Activated CD4-positive, alpha-beta T cell treated with anti-CD3 and anti-CD28 coated beads, Interleukin-2, amount 50 U/mL, for 1 hour (primary cell): ENCODE measurements around the gene B4GALNT4.
"Not testable (repeated sequence)": the region's sequence is repeated elsewhere in the genome, so short reads cannot be mapped to it uniquely, and the experiment has no call there.

Source experiments
- DNase-seq: peaks from one replicate; pipeline ENCODE4 v3.0.0-alpha.2; 2020

The B4GALNT4 gene, protein sequence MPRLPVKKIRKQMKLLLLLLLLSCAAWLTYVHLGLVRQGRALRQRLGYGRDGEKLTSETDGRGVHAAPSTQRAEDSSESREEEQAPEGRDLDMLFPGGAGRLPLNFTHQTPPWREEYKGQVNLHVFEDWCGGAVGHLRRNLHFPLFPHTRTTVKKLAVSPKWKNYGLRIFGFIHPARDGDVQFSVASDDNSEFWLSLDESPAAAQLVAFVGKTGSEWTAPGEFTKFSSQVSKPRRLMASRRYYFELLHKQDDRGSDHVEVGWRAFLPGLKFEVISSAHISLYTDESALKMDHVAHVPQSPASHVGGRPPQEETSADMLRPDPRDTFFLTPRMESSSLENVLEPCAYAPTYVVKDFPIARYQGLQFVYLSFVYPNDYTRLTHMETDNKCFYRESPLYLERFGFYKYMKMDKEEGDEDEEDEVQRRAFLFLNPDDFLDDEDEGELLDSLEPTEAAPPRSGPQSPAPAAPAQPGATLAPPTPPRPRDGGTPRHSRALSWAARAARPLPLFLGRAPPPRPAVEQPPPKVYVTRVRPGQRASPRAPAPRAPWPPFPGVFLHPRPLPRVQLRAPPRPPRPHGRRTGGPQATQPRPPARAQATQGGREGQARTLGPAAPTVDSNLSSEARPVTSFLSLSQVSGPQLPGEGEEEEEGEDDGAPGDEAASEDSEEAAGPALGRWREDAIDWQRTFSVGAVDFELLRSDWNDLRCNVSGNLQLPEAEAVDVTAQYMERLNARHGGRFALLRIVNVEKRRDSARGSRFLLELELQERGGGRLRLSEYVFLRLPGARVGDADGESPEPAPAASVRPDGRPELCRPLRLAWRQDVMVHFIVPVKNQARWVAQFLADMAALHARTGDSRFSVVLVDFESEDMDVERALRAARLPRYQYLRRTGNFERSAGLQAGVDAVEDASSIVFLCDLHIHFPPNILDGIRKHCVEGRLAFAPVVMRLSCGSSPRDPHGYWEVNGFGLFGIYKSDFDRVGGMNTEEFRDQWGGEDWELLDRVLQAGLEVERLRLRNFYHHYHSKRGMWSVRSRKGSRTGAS

DNA sequence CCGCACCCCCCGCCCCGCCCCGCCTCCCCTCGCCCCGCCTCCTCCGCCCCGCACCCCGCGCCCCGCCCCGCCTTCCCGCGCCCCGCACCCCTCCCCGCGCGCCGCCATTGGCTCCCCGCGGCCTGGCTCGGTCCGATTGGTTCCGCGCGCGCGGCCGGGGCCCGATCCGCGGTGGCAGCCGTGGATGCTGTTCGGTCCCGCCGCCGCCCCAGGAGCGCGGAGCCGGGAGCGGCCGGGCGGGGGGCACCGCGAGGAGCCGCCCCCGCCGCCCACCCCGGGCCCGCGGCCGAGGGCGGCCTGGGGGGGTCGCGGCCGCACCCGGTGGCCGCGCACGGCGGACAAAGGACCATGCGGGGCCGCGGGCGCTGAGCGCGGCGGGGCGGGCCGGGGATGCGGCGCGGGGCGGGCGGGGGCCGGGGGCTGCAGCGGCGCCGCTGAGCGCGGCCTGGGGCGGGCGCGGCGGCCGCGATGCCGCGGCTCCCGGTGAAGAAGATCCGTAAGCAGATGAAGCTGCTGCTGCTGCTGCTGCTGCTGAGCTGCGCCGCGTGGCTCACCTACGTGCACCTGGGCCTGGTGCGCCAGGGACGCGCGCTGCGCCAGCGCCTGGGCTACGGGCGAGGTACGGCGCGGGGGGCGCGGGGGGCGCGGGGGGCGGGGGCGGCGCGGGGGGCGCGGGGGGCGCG lies at the start of gene B4GALNT4:
B4GALNT4 (plus strand) TSS at position 164 of the 683 bp plus-strand sequence; CDS start at position 469, 305 bp downstream.
- peak; percentile 37 for DNase-seq

DNA sequence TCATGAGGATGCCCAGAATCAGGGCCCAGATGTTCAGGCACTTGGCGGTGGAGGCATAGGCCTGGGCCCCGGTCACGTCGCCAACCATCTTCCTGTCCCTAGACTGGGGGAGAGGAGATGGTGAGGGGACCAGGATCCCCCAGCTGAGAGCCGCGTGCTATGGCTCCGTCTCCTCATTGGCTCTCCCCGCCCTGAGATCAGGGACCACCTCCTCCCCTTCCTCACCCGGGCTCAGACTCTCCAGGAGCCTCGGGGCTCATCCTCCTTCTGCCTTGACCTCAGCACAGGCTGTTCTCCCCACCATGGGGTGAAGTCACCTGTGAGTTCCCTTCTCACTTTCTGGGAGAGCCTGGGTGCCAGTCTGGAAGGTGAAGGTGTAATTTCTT lies 49.4 kb upstream of the B4GALNT4 start:
- not testable (repeated sequence) for DNase-seq

DNA sequence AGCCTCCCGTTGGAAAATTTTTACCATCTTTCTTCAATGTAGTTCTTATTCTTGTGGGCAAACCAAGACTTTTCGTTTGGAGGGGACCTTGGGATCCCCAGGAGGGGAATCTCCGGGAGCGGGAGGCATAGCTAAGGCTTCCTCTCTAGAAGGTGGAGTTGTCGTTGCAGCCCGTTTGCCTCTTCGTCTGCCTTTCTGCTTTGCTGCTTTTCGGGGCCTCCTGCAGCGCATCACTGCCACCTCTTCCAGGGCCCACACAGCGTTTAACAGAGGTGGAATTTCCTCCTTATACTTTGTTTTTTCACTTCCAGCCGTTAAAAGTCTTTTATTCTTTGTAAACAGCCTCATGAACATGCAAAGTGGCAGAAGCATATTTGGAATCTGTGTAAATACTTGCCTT lies 45.1 kb upstream of the B4GALNT4 start:
- no peak for DNase-seq

DNA sequence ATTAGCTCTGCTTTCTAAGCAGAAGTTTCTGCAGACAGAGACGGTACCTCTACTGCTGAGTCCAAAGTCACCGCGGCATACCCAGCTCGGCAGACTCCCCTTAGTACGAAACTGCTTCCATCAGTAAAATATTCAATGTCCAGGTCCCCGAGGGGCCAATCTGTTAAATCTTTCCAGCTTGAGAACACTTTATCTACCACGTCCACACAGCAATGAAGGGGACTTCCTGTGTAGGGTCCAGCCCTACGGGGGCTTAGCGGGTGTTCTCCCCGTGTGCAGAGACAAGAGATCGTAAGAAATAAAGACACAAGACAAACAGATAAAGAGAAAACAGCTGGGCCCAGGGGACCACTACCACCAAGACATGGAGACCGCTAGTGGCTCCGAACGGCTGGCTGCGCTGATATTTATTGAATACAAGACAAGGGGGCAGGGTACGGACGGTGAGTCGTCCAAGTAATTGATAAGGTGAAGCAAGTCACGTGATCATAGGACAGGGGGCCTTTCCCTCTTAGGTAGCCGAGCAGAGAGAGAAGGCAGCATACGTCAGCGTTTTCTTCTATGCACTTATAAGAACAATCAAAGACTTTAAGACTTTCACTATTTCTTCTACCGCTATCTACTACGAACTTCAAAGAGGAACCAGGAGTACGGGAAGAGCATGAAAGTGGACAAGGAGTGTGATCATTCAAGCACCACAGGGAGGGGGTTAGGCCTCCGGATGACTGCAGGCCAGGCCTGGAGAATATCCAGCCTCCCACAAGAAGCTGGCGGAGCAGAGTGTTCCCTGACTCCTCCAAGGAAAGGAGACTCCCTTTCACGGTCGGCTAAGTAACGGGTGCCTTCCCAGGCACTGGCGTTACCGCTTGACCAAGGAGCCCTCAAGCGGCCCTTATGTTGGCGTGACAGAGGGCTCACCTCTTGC lies 44.4 kb upstream of the B4GALNT4 start:
- not testable (repeated sequence) for DNase-seq

DNA sequence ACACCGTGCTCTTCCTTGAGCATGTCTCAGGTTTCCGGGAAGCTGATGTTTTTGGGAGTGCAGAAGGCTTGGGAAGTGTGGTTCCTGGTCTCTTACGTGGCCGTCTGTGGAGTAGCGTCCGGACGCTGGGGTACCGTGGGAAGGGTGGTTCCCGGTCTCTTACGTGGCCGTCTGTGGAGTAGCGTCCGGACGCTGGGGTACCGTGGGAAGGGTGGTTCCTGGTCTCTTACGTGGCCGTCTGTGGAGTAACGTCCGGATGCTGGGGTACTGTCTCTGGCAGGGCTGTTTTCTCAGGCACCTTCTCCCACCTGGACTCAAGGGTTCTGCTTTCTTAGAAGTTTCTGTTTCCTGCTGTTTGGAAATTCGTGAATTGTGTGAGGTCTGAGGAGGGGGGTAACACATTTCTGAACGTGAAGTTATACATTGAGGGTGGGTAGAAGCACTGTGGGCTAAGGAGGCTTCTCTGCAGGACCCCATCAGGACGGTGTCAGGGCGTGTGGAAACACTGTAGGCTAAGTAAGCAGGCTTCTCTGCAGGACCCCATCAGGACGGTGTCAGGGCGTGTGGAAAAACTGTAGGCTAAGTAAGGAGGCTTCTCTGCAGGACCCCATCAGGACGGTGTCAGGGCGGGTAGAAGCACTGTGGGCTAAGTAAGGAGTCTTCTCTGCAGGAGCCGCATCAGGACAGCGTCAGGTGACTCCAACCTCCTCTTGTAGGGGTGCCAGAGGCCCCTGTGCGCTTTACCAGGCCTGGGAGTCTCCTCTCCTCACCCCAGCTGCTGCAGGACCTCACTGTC lies 43.3 kb upstream of the B4GALNT4 start:
- no peak for DNase-seq

DNA sequence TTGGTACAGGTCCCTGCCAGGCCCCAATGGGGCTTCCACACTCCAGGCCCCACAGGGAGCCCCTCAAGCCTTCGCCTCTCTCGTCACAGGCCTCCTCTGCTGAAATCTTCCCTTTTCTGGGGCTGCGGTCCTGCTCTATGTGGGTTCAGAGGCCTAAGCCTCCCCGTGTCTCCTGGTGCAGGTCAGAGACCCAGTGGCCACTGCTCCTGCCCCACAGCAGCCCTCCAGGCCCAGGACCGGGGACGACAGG lies 42.8 kb upstream of the B4GALNT4 start:
- DNase-seq: no peak

DNA sequence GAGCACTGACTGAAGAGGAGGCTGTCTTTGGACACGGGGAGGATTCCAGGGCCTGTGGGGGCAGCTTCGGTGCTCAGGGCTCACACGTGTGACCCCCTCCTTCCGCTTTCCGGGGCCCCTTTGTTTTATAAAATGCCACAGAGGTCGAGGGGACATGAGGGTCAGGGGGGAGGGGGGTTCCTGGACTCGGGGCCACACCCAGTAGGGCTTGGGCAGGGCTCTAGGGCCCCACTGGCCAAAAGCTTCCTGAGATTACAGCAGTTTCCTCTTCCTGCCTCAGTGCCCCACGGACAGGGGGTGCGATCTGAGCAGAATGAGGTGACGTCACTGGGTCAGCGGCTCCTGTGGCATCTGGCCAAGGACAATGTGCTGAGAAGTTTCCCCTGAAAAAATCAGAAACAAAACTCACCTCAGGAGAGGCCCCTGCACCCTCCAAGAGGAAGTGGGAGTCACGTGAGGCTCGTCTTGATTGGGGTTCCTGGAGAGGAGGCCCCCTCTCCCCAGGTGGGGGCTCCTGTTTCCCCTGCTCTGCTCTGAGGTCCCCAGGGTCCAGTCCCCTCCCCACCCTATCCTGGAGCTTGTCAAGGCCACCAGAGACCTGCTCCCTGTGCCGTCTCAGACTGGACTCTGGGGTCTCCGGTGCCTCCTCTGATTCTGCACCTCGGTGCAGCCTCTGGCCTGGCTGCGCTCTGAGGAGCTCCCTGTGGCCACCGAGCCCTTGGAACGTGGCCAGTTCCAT lies 42.3 kb upstream of the B4GALNT4 start:
- peak; percentile 57 for DNase-seq

DNA sequence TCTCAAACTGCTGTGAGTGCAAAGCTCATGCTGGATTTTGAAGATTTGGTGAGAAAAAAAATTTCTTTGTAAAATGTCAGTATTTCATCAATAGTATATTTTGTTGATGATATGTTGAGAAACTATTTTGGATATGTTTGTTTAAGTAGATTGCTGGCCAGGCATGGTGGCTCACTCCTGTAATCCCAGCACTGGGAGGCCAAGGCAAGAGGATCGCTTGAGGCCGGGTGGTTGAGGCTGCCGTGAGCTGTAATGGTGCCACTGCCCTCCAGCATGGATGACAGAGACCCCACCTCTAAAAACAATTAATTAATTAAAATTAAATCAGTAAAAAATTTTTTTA lies 41.7 kb upstream of the B4GALNT4 start:
- DNase-seq: no peak

DNA sequence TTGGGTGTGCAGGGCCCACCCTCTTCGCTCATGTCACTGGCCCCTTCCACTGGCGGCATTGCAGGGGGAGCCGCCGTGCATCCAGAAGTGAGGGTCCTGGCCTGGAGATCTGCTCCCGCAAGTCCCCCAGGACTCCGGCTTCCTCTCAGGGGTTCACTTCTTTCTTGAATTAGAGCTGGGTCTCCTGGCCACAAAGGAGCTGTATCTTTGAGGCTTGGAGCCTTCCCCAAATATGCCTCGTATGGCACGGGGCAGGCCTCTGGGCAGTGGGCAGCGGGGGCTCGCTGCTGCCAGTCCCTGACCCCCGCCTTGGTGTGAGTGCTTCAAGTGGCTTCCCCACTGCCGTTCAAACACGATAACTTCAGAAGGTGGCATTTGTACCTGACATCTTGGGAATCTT lies 41.3 kb upstream of the B4GALNT4 start:
- DNase-seq: no peak

DNA sequence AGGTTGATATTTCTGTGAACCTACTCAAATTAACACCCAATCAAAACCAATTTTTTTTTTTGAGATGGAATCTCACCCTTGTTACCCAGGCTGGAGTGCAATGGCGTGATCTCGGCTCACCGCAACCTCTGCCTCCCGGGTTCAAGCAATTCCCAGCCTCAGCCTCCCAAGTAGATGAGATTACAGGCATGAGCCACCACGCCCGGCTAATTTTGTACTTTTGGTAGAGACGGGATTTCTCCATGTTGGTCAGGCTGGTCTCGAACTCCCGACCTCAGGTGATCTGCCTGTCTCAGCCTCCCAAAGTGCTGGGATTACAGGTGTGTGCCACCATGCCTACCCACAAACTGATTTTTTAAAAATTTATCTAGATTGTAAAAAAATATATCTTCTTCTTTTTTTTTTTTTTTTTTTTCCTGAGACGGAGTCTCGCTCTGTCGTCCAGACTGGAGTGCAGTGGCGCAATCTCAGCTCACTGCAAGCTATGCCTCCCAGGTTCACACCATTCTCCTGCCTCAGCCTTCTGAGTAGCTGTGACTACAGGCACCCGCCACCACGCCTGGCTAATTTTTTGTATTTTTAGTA lies 40.7 kb upstream of the B4GALNT4 start:
- not testable (repeated sequence) for DNase-seq

DNA sequence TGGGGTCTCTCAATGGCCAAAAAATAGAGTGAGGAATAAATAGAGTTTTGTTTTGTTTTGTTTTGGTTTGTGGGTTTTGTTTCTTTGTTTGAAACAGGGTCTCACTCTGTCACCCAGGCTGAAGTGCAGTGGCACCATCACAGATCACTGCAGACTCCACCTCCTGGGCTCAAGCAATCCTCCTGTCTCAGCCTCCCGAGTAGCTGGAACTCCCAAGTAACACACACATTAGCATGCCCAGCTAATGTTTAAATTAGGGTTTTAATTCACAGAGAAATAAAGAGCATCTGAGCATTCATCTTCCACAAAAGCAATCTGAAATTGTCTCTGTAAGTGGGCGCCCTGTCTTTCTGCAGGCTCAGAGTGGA lies 39.4 kb upstream of the B4GALNT4 start:
- DNase-seq: no peak

DNA sequence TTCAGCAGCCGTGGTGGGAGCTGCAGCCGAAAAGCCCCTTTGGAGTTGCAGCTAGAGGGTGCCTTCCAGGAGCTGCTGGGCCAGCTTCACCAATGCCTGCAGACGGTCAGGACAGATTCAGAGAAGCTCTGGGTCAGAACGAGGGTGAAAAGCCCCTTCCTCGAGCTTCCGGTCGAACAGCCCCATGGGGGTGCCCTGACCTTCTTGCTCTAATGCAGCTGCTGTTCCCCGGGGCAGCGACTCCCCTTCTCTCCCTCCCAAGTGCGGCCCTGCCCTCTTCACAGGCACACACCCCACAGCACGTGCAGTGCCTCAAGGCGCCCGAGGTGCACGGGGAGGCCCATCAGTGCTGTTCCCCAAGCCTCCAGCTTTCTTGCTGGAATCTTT lies 39.0 kb upstream of the B4GALNT4 start:
- no peak for DNase-seq

DNA sequence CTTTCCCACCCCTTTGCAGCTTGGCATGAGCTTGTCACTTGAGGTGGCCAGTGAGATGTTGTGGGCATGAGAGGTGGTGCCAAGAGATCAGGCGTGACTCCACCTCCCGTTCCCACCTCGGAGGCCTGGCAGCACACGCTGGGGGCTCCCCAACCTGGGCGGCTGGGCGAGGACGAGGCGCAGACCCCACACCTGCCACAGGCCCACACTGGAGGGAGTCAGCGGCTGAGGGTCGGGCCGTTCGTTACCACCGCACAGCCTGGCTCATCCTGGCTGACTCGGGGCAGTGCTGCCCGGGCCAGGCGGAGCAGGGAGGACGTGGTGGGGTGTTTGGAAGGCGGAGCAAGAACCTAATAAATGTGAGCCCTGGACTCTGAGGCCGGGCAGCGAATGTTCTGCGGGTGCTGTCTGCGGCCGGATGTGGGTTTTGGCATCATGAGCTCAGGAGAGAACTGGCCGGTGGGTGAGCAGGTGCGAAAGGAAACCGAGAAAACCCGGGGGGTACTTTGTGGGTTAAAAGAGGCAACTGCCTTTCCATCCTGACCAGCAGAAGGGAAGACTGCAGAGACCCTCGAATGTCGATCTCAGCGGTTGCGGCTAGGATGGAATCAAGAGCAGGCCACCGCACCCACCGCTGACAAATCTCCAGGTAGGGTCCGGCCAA lies 38.5 kb upstream of the B4GALNT4 start:
- no peak for DNase-seq

DNA sequence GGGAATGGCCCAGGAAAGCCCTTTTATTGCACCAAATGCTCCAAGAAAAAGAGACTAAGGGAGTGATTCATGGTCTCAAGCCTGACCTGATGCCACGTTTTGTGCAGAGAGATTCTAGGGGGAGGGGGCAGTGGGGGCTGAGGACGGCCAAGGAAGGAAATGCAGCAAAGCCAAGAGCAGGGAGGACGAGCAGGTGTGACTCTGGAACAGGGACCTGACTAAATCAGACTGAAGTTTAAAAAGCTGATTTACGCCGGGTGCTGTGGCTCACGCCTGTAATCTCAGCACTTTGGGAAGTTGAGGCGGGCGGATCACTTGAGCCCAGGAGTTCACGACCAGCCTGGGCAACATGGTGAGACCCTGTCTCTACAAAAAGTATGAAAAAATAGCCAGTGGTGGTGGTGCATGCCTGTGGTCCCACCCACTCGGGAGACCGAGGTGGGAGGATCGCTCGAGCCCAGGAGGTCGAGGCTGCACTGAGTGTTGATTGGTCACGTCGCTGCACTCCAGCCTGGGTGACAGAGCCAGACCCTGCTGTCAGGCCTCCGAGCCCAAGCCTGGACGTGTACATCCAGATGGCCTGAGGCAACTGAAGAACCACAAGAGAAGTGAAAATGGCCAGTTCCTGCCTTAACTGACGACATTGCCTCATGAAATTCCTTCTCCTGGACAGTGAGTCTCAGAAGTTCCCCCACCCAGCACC lies 37.8 kb upstream of the B4GALNT4 start:
- no peak for DNase-seq

DNA sequence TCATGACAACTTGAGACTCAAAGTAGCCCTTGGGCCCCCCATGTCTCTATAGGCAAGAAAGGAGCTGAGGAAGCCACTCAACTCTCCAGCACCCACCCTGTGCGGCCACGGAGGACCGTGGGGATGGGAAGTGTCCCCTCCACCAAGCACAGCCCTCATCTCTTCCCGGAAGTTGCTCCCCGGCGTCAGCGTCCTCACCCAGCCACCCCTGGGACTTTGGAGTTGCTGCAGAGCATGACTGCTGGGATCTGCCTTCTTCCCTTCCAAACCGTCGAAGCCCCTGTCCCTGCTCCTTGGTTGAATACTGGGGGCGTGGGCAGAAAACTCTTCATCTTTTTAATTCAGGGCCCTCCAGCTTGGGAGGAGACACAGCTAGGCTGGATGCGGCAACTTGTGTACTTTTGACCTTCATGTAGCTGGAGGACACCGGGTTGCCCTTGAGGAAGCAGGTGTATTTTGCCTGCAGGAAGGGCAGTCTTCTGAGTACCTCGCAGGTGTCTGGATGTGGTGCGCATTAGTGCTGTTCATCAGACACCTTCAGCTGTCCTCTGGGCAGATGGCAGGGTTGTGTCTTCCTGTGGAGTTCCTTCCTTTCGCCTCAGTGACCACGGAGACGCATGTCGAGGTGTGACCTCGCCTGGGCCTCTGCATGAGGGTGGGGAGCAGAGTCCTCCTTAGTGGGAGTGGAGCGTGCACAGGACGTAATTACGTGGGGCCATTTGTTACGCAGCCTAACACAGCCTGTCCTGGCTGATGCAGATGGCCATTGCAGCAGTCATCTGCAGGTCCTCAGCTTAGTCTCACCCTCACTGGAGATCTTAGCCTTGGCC lies 36.4 kb upstream of the B4GALNT4 start:
- no peak for DNase-seq

DNA sequence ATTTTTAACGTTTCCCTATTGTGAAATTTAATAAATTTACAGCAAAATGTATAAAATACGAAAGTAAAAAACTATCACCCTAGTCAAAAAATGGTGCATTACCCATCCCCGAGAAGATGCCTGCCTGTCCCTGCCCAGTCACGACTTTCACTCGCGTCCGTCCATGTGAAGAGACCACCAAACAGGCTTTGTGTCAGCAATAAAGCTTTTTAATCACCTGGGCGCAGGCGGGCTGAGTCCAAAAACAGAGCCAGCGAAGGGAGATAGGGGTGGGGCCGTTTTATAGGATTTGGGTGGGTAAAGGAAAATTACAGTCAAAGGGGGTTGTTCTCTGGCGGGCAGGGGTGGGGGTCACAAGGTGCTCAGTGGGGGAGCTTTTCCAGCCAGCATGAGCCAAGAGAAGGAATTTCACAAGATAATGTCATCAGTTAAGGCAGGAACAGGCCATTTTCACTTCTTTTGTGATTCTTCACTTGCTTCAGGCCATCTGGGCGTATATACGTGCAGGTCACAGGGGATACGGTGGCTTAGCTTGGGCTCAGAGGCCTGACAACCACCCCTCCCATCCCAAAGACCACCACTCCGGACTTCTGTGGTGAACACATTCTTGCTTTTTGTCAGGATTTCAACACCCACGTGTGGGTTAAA lies 35.6 kb upstream of the B4GALNT4 start:
- not testable (repeated sequence) for DNase-seq

DNA sequence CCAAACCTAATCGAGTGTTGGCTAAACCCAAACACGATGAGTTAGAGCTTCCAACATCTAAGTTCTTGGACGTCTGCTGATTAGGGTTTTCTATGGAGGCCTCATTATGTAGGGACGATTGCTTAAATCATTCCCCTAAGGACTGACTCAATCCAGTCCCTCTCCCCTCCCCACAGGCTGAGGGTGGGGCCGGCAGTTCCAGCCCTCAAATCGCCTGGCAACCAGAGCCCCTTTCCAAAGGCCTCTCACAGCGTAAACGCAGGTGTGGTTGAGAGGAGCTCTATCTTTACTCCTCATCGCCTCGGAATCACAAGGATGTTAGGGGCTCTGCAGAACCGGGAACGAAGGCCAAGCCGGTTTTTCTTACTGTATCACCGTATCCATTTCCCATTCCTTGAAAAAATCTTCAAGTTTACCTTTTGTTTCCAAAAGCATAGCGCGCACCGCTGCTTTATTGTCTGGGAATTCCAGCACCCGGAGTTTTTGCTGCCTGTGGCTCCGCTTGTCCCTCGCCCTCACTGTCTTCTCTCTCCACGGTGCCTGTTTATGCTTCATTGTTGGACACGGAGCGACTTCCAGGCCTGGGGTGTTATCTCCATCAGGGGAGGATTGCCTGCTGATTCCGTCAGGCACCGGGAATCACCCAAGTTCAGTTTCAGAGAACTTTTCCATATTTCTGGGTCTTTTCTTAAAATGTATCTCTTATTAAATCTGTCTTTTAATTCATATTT lies 34.9 kb upstream of the B4GALNT4 start:
- DNase-seq: no peak
